SIG-M5 treated with dmso at 0.1 percent for 504 hours (cell line): ENCODE measurements around the gene MTMR1.

Source experiments
- DNase-seq: peaks from one replicate; lab custom pipeline; 2025; ENCODE audit not compliant: unreplicated experiment; lab: John Stamatoyannopoulos, UW

MTMR1 gene

GRCh38 chrX:150762258-150763165 lies 69.3 kb downstream of the MTMR1 start:
- no peak for DNase-seq

GRCh38 chrX:150763303-150763797 lies 70.2 kb downstream of the MTMR1 start:
- no peak for DNase-seq

- DNase-seq, result no peak
These were observed 70.6 kb downstream of the MTMR1 start for GRCh38 chrX:150763810-150764209.

- DNase-seq, result no peak
These were observed 72.0 kb downstream of the MTMR1 start for GRCh38 chrX:150765237-150765636.

- DNase-seq, result no peak
These were observed 72.7 kb downstream of the MTMR1 start for GRCh38 chrX:150765782-150766350.

- DNase-seq, result peak; percentile 7
These were observed 73.3 kb downstream of the MTMR1 start for GRCh38 chrX:150766351-150767044.

GRCh38 chrX:150767045-150767395 lies 73.8 kb downstream of the MTMR1 start:
- DNase-seq, result peak; percentile 76

- DNase-seq, result peak; percentile 93
These were observed 74.4 kb downstream of the MTMR1 start for GRCh38 chrX:150767475-150768131.

- peak; percentile 86 for DNase-seq
These were observed 74.9 kb downstream of the MTMR1 start for GRCh38 chrX:150768132-150768485.

GRCh38 chrX:150768580-150769190 lies 75.5 kb downstream of the MTMR1 start:
- no peak for DNase-seq

- no peak for DNase-seq
These were observed 76.2 kb downstream of the MTMR1 start for GRCh38 chrX:150769408-150769807.

- no peak for DNase-seq
These were observed 77.4 kb downstream of the MTMR1 start for GRCh38 chrX:150770623-150771022.

- no peak for DNase-seq
These were observed 77.9 kb downstream of the MTMR1 start for GRCh38 chrX:150771116-150771515.

- DNase-seq, result peak; percentile 49
These were observed 79.2 kb downstream of the MTMR1 start for GRCh38 chrX:150772150-150772970.

GRCh38 chrX:150773117-150773516 lies 79.9 kb downstream of the MTMR1 start:
- no peak for DNase-seq

GRCh38 chrX:150773634-150774033 lies 80.4 kb downstream of the MTMR1 start:
- DNase-seq, result no peak

GRCh38 chrX:150774798-150775568 lies 81.8 kb downstream of the MTMR1 start:
- DNase-seq, result no peak

- no peak for DNase-seq
These were observed 82.6 kb downstream of the MTMR1 start for GRCh38 chrX:150775569-150776350.
